Muscle layer of colon (tissue), 2 donors: ENCODE data around the gene TMEM120A.
A peak's percentile ranks its signal among the peaks of the same experiment; 100 is the strongest.
"Not testable (repeated sequence)": the region's sequence is repeated elsewhere in the genome, so short reads cannot be mapped to it uniquely, and the experiment has no call there.

Source experiments
- H3K27ac ChIP-seq: one replicate; pipeline ENCODE4 v1.7.0; 2013; ENCODE audit warnings: low read depth, mild to moderate bottlenecking, low read length, moderate library complexity
- H3K27me3 ChIP-seq, 2 donors: one replicate each; pipeline ENCODE4 v1.7.0; 2013; ENCODE audit warnings: low read length in 2 of 2, mild to moderate bottlenecking in 2 of 2; ENCODE audit not compliant: insufficient read depth in 2 of 2, control insufficient read depth in 1 of 2
- H3K36me3 ChIP-seq: one replicate; pipeline ENCODE4 v1.7.0; 2013; ENCODE audit warnings: mild to moderate bottlenecking, low read length; ENCODE audit not compliant: insufficient read depth
- H3K4me1 ChIP-seq: one replicate; pipeline ENCODE4 v1.7.0; 2013; ENCODE audit warnings: mild to moderate bottlenecking, low read length; ENCODE audit not compliant: insufficient read depth
- H3K4me3 ChIP-seq, 2 donors: one replicate each; pipeline ENCODE4 v1.7.0; 2013; ENCODE audit warnings: low read length in 2 of 2, low read depth in 1 of 2, mild to moderate bottlenecking in 1 of 2, moderate library complexity in 1 of 2
- H3K9ac ChIP-seq: one replicate; pipeline ENCODE4 v1.7.0; 2013; ENCODE audit warnings: low read length
- H3K9me3 ChIP-seq: one replicate; pipeline ENCODE4 v1.7.0; 2013; ENCODE audit warnings: mild to moderate bottlenecking, low read length
- donor health status: abdominal sarcoma.
- donor health status: Adenocarcinoma of cecum.

TMEM120A gene

GRCh38 chr7:75994388-75995051 is at the start of gene TMEM120A:
TSS of gene TMEM120A (minus strand) at chr7:75994595. CDS start at chr7:75994570, 25 bp downstream.
- H3K36me3 ChIP-seq: no peaks in the 10 kb centered on the region
- H3K27ac ChIP-seq: peak within 1 kb of the TSS; percentile 96
- peaks cover 12% of the 10 kb centered on the region for H3K4me1 ChIP-seq

GRCh38 chr7:76040126-76040525 is 45.7 kb upstream of the TMEM120A start:
- Histone ChIP-seq H3K27ac (no peak overlapping the region), H3K4me1 (no peaks in the 10 kb centered on the region), H3K9ac (no peak overlapping the region), H3K27me3 (no peaks in the 10 kb centered on the region), H3K4me3 (no peak overlapping the region), H3K9me3 (no peaks in the 10 kb centered on the region), H3K36me3 (no peaks in the 10 kb centered on the region)

More at GRCh38 chr7:75994388-75995051, at the start of gene TMEM120A:
- Histone ChIP-seq H3K9ac (peak within 1 kb of the TSS; percentile 53), H3K27me3 (no peaks in the 10 kb centered on the region), H3K4me3 (peak within 1 kb of the TSS; percentile 84 to 89), H3K9me3 (no peaks in the 10 kb centered on the region)

- Histone ChIP-seq H3K9me3 (no peaks in the 10 kb centered on the region), H3K4me3 (no peak overlapping the region), H3K27ac (no peak overlapping the region), H3K36me3 (no peaks in the 10 kb centered on the region), H3K4me1 (no peaks in the 10 kb centered on the region), H3K9ac (no peak overlapping the region), H3K27me3 (no peaks in the 10 kb centered on the region)
Observed at GRCh38 chr7:76037310-76037709, 42.9 kb upstream of the TMEM120A start.

- Histone ChIP-seq H3K27me3 (no peaks in the 10 kb centered on the region), H3K9ac (no peak overlapping the region), H3K9me3 (no peaks in the 10 kb centered on the region), H3K36me3 (no peaks in the 10 kb centered on the region), H3K27ac (no peak overlapping the region), H3K4me1 (no peaks in the 10 kb centered on the region), H3K4me3 (no peak overlapping the region)
Observed at GRCh38 chr7:76031964-76032363, 37.6 kb upstream of the TMEM120A start.

- not testable (repeated sequence) for H3K9me3 ChIP-seq, H3K4me3 ChIP-seq, H3K9ac ChIP-seq, H3K36me3 ChIP-seq, H3K27me3 ChIP-seq, H3K4me1 ChIP-seq, H3K27ac ChIP-seq
Observed at GRCh38 chr7:76029682-76030081, 35.3 kb upstream of the TMEM120A start.

- no peak overlapping the region for H3K9ac ChIP-seq
- H3K36me3 ChIP-seq: peaks cover 11% of the 10 kb centered on the region
- no peak overlapping the region for H3K27ac ChIP-seq
- no peaks in the 10 kb centered on the region for H3K27me3 ChIP-seq
- no peak overlapping the region for H3K4me3 ChIP-seq
- H3K4me1 ChIP-seq: no peaks in the 10 kb centered on the region
- H3K9me3 ChIP-seq: no peaks in the 10 kb centered on the region
Observed at GRCh38 chr7:76023002-76023401, 28.6 kb upstream of the TMEM120A start.

GRCh38 chr7:76022026-76022780 is 27.8 kb upstream of the TMEM120A start:
- no peaks in the 10 kb centered on the region for H3K9me3 ChIP-seq
- H3K27ac ChIP-seq: no peak overlapping the region
- peaks cover 11% of the 10 kb centered on the region for H3K36me3 ChIP-seq
- H3K4me1 ChIP-seq: no peaks in the 10 kb centered on the region
- no peak overlapping the region for H3K9ac ChIP-seq
- H3K27me3 ChIP-seq: no peaks in the 10 kb centered on the region
- H3K4me3 ChIP-seq: no peak overlapping the region

GRCh38 chr7:76020031-76020714 is 25.8 kb upstream of the TMEM120A start:
- Histone ChIP-seq H3K27ac (no peak overlapping the region), H3K4me1 (no peaks in the 10 kb centered on the region), H3K9me3 (no peaks in the 10 kb centered on the region), H3K36me3 (peaks cover 11% of the 10 kb centered on the region), H3K9ac (no peak overlapping the region), H3K4me3 (no peak overlapping the region), H3K27me3 (no peaks in the 10 kb centered on the region)

GRCh38 chr7:76018520-76018919 is 24.1 kb upstream of the TMEM120A start:
- H3K4me1 ChIP-seq, H3K9me3 ChIP-seq, H3K4me3 ChIP-seq, H3K27ac ChIP-seq, H3K9ac ChIP-seq, H3K27me3 ChIP-seq: not testable (repeated sequence)
- peaks cover 13% of the 10 kb centered on the region for H3K36me3 ChIP-seq

- Histone ChIP-seq H3K27me3 (no peaks in the 10 kb centered on the region), H3K36me3 (peaks cover 6% of the 10 kb centered on the region), H3K4me3 (no peak overlapping the region)
Observed at GRCh38 chr7:76016191-76016947, 22.0 kb upstream of the TMEM120A start.

GRCh38 chr7:76011442-76011861 is 17.1 kb upstream of the TMEM120A start:
- H3K4me1 ChIP-seq: peaks cover 11% of the 10 kb centered on the region
- H3K9ac ChIP-seq: no peak overlapping the region
- no peaks in the 10 kb centered on the region for H3K27me3 ChIP-seq
- H3K4me3 ChIP-seq: no peak overlapping the region
- H3K9me3 ChIP-seq: no peaks in the 10 kb centered on the region
- H3K36me3 ChIP-seq: peaks cover 5% of the 10 kb centered on the region
- peak overlapping the region; percentile 75 for H3K27ac ChIP-seq

More at GRCh38 chr7:76016191-76016947, 22.0 kb upstream of the TMEM120A start:
- Histone ChIP-seq H3K27ac (no peak overlapping the region), H3K9ac (no peak overlapping the region), H3K9me3 (no peaks in the 10 kb centered on the region), H3K4me1 (peaks cover 6% of the 10 kb centered on the region)
